Neural cell (in vitro differentiated cells): ENCODE measurements around the gene NCS1.

Experiments
- CTCF ChIP-seq: fragments of 450-650 bp; IDR thresholded peaks from 2 replicates; pipeline ENCODE4 v1.5.1; 2014; ENCODE audit warnings: antibody characterized with exemption, mild to moderate bottlenecking, moderate library complexity; ENCODE audit not compliant: poor library complexity, severe bottlenecking
- EP300 ChIP-seq: fragments of 450-650 bp; conservative IDR thresholded peaks from 2 replicates; pipeline ENCODE4 v1.6.1; 2014; ENCODE audit warnings: antibody characterized with exemption, mild to moderate bottlenecking, moderate library complexity; ENCODE audit not compliant: poor library complexity, severe bottlenecking
- EZH2 ChIP-seq: fragments of 200-600, 300-800 bp; shearing (Covaris generic), sonication (generic); IDR thresholded peaks from 2 replicates; pipeline ENCODE4 v1.6.1; 2014; ENCODE audit warnings: antibody characterized with exemption, low read length, borderline replicate concordance, mild to moderate bottlenecking; ENCODE audit not compliant: insufficient read depth, poor library complexity, severe bottlenecking
- MXI1 ChIP-seq: fragments of 450-650 bp; conservative IDR thresholded peaks from 2 replicates; pipeline ENCODE4 v1.6.1; 2014; ENCODE audit warnings: antibody characterized with exemption, mild to moderate bottlenecking; ENCODE audit not compliant: poor library complexity, severe bottlenecking
- POLR2AphosphoS5 ChIP-seq: IDR thresholded peaks from 2 replicates; pipeline ENCODE4 v1.6.1; 2012
- RAD21 ChIP-seq: fragments of 450-650 bp; conservative IDR thresholded peaks from 2 replicates; pipeline ENCODE4 v1.6.1; 2014; ENCODE audit warnings: antibody characterized with exemption, mild to moderate bottlenecking, moderate library complexity
- SMC3 ChIP-seq: fragments of 450-650 bp; conservative IDR thresholded peaks from 2 replicates; pipeline ENCODE4 v1.6.1; 2014; ENCODE audit warnings: antibody characterized with exemption, mild to moderate bottlenecking, moderate library complexity; ENCODE audit not compliant: poor library complexity

DNA sequence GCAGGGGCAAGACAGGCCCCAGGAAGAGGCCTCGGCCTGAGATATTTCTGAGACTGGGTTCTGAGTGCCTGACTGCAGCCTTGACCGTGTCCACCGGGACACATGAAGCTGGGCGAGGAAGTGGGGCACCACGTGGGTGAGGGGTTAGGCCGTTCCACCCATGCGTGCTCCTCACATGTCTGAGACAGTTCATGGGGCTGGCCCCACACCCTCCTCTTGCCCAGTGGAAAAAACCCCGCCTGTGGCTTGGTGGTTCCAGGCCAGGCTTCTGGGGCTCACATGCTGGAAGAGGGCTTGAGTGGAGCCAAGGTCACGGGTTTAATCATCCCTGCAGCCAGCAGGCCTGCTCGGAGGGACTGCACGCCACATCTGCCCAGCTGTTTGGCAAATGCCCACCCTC lies 104.8 kb downstream of the NCS1 start:
- TF ChIP-seq EP300 (no peak), CTCF (no peak), MXI1 (no peak), EZH2 (no peak), RAD21 (no peak), SMC3 (no peak), POLR2AphosphoS5 (no peak)
